GM19372 (cell line): ENCODE data around the gene CD9.
"Not testable (repeated sequence)": the region's sequence is repeated elsewhere in the genome, so short reads cannot be mapped to it uniquely, and the experiment has no call there.

Experiments used
- ATAC-seq: cut with Tn5 transposase; IDR thresholded peaks from one replicate; pipeline ENCODE4 v1.9.1; 2021; ENCODE audit warnings: mild to moderate bottlenecking, low read depth, moderate library complexity; ENCODE audit not compliant: unreplicated experiment

CD9 gene

DNA sequence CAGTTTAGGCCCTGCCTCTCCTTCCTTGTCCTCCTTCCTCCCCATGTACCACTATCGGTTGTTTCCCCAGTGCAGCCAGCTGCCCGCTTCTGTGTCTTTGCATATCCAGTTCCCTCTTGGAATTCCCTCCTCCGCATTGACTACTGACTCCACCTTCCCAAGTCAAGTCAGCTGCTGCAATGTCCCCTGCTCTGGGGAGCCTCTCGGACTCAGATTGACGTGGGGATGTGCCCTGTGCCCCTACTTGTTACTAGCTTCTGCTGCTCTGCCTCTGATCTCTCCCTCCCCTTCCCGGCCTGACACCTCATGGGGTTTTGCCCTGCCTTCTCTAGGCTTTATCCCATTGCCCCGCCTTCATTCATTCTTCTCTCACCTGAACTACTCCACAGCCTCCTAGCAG lies 2.1 kb upstream of the CD9 start:
- ATAC-seq, result no peak

DNA sequence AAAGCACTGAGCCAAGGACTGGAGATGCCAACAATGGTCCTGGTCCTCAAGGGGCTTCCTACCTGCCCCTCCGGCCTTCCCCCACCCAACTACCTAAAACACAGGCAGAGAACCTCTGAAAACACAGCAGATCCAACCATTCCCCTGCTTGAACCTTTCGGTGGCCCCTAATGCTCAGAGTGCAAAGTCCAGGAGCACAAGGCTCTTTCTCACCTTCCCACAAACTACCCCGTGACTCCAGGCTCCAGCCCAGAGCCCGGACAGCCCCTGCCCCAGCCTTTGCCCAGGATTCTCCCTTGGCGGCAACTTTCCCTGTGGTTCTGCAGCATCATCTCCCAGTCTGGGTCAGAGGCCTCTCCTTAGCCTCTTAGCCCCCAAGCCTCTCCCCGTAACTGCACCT lies 1.6 kb upstream of the CD9 start:
- ATAC-seq, result no peak

DNA sequence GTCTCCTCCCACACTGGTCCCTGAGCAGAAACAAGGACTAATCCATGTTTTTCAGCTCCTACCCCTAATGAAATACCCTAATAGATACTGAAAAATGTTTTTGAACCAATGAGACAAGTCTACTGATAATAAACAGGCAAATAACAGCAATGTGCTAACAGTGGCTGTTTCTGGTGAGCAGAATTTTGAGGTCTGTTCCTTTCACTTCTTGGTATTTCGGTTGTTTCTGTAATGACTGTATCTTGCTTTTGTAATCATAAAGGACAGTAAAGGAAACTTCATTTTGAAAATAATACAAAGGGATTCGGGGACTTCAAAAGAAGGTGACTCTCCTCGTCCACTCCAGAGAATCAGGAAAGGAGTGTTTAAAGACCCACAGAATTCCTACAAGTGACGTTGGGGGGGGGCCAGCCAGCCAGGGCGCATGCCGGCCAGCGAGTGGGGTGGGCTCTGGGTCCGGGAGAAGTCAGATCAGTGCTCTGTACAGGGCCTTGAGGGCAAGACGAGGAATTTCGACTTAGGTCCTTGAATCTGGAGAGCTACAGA lies 1.1 kb upstream of the CD9 start:
- no peak for ATAC-seq

DNA sequence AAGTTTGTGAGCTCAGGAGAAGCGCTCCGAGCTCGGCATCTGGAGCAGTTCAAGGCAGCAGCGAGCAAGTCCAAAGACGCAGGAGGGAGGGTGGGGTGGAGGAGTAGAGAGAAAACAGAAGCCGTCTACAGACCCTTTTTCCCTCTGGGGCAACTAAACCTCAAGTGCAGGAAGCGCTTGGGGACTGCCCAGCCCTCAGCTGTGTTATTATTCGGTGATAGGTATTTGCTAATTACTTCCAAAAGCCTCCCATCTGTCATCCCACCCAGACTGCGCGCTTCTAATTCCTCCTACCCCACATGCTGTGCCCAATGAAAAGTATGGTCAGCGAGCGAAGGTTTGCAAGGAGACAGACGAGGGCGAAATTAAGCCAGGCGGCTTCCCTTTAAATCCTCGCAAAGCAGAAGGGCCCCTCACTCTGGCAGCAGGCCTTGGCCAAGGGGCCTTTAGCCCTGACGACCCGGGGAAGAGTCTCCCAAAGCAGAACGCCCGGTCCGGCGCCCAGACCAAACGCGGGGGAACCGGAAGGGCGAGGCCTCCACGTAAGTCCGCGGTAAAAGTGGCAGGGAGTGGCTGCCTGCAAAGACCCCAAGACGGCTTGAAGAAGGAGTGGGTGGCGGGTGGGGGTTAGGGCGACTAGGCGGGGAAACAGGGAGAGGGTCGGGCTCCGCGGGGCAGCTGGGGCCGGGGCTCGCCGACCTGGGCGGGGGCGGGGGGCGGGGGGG lies 507 bp upstream of the CD9 start:
- no peak for ATAC-seq

DNA sequence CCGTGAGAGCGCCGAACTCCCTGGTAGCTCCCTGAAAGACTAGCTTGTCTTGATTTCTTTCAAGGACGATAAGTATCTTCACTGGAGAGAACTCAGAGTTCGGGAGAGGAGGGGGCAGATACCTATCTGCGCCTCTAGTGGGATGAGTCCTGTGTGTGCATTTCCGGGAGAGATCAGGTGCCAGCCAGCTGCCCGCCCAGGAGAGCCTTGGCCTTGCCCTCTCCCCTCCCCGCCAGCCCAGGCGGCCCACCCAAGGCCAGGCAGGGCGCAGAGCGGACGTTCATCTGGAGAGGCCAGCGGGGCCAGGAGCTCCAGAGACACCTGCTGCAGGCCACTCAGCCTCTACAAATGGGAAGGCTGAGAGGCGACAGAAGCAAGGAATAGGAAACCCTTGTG lies 1.0 kb downstream of the CD9 start:
- no peak for ATAC-seq

DNA sequence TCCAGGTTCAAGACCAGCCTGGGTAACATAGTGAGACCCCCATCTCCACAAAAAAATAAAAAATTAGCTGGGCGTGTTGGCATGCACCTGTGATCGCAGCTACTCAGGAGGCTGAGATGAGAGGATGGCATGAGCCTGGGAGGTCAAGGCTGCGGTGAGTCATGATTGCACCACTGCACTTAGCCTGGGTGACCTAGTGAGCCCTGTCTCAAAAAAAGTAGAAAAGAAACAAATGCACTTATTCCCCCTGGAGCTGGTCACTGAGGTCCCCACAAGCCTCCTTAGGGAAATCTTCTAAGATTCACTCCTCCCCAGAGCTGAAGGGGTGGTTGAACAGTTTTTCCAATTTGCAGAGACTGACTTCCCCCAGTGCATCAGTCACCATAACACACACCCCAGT lies 1.6 kb downstream of the CD9 start:
- ATAC-seq, result no peak

DNA sequence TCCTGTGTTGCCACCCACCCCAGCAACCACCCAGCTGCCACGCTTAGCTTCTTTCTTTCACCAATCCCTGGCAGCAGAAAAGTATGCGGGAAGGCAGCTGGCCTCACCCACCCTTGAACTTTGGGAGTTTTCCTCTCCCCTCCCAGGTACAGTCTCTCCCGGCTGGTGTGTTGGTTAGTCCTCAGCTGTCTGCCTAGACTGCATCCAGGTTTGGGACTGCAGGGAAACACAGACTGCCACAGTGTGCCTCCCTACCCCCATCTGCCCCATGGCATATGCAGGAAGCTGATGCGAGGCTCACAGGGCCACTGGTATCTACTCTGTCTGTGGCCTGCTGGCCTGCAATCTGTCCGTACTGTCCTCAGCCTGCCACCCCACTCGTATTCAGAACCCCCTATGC lies 2.1 kb downstream of the CD9 start:
- ATAC-seq, result no peak

DNA sequence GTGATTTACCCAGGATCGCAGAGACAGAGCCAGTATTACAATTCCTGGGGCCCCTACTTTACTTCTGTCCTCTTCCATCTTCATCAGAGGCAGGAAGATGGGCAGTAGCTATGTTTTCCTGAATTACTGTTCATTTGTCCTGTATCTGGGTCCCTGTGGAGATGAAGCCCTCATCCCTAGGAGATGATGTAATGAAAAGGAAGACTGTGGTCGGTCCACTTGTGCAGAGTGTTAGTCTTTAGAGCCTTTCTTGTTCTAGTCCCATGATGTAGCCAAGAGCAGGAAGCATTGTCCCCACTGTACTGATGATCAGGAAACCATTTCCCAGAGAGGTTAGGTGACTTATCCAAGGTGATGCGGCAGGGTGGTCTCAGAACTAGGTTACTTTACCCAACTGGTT lies 2.6 kb downstream of the CD9 start:
- ATAC-seq, result no peak

DNA sequence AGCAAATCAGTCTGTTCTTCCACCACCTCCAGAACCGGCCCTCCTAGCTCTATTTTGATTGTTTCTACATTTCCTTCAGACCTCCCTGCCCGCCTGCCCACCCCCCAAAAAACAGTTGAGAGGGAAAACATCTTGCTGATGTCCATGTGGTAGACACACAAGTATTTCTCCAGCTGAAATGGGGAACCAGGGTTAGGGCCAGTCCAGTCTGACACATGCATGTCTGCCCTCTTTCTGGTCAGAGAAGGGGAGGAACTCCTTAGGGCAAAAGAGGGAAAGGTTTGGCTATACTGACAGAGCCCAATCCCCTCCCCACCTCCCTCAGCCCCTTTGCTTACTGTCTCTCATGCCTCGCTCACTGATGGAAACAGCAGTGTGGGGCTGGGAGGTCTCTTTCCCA lies 3.4 kb downstream of the CD9 start:
- no peak for ATAC-seq

DNA sequence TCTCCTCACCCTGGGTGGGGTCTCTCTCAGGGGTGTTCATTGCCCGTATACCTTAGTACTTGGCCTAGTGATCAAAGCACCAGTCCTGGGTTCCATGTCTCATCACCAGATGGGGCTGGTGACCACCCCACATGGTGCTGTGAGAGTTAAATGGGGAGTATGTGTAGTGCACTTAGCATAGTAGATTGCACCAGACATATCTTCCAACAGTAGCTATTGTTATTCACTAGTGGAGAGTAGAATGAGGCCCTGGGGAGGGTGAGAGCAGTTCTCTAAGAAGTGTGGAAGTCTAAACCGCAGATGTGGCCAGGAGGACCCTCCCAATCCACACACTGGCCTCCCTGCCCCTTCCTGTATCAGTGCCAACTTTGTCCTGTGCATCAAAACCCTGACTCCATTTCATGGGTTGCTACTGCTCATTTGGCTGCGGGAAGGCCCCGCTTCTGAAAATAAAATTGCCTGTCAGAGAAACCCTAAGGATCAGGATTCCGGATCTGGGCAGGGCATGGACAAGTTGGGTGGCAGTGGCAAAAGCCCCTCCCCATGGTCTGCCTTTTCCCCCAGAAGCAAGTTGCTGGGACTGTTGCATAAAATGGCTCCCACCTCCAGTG lies 4.4 kb downstream of the CD9 start:
- no peak for ATAC-seq

DNA sequence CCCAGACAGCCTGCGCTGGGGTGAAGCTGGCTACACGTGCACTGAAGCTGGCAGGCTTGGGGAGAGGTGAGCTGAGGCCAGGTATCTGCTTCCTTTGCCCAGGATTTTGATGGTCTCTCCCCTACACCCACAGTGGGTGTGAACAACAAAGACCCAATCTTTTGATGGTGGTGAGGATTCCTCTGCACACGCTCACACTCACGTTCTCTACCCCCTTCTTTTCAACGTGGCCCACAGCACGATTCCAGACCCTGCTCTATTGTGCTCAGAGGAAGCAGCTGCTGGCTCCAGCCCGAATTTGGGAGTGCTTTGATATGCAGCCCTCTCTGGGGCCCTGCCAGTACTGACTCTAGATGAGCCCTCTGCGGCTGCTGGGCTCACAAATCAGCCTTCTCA lies 4.9 kb downstream of the CD9 start:
- ATAC-seq, result no peak

DNA sequence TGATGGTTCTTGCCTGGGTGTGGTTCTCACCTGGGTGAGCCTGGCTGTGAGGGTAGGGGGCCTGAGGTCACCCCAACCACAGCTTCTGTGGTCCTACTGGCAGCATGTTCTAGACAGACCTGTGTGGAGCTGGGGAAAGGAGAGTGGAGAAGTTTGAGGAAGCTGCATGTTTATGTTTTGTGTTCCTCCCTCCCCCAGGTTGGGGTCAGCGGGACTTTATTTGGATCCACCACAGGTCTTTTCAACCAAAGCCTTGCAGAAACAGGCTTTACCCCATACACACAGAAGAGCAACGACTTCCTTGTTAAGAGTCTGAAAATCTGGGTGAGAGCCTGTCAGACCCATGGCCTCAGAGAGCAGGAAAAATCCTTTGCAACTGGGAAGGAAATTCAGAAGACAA lies 5.6 kb downstream of the CD9 start:
- no peak for ATAC-seq

DNA sequence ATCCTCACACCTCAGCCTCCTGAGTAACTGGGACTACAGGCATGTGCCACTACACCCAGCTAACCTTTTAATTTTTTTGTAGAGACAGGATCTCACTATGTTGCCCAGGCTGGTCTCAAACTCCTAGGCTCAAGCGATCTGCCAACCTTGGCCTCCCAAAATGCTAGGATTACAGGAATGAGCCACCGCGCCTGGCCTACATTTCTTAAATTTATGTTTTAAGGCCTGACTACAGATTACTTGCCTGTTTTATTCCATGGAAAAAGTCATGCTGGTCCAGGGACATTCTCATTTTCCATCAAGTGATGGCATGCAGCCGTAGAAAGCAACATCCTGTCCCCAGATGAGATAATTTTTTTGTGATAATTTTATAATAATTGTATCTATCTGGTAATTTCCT lies 6.1 kb downstream of the CD9 start:
- ATAC-seq, result no peak

DNA sequence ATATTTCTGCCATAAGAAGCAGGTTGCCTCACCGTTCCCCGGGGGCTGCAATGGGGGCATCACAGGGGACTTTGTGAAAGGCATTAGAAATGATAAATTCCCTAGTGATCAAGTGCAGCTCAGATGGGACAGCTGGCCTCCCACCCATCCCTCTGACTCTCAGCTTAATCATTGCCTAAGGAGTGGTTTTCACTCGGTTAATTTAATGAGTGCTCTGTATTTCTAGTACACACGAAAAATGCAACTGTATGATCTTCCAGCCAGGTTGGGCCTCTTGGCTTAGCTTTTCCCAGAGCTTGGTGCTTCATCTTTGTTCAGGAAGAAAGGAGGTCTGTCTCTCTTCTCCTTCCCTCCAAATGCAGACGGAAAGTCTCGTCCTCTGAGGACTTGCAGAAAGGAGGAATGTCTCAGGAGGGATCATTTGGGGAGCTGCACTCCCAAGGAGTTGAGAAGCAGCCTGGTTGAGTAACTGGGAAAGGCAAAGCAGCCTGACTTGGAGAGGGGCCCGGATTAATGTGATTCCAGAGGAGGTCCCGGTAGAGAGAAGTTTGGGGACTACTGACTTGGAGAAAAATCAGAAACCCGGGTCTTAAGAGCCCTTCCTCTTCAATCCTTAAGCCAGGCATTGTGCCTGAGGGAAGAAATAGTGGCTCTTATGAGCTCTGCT lies 7.2 kb downstream of the CD9 start:
- ATAC-seq, result no peak

DNA sequence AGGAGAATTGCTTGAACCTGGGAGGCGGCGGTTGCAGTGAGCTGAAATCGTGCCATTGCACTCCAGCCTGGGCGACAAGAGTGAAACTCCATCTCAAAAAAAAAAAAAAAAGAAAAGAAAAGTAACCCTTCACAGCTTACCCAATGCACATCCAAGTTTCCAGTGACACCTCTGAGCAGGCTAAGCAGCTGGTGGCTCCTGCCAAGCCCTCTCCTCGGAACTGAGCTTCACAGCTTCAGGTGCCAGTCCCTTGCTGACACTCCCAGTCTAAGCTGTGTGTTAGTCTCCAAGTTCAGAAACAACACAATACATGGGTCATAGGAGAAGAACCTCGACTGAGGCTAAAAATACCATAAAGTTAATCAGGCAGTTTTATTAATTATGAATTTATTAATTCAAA lies 7.9 kb downstream of the CD9 start:
- ATAC-seq, result no peak

DNA sequence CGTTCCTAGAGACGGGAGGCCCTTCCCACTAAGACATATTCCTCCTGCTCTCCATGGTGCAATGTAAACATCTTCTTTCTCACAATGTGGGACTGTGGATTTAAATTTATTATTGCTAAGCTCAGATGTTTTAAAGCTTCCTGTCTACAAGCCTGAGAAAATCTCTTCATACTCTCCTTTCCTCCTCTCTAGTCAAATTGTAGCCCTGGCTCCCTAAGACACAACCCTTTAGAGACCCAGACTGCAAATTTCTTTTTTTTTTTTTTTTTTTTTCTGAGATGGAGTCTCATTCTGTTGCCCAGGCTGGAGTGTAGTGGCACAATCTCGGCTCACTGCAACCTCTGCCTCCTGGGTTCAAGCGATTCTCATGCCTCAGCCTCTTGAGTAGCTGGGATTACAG lies 9.2 kb downstream of the CD9 start:
- not testable (repeated sequence) for ATAC-seq

DNA sequence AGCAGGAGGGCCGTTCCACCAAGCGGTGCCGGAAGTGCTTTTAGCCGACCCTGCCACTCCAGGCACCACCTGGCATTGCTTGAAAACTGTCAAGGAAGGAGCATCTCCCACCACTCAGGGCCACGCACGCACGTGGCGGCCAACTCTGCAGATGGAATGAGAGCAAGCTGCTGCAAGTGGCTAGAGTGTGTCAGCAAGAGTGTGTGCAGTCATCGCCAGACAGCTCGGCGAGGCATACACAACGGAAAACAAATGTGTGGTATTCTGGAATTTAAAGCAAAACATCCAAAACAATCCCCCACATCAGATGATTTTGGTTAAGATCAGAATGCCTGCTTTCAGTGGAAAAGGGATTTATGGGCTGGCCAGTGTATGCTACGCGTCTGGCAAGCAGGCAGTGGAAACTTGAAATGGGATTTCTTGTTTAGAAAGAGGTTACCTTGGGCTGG lies 11.2 kb downstream of the CD9 start:
- no peak for ATAC-seq

DNA sequence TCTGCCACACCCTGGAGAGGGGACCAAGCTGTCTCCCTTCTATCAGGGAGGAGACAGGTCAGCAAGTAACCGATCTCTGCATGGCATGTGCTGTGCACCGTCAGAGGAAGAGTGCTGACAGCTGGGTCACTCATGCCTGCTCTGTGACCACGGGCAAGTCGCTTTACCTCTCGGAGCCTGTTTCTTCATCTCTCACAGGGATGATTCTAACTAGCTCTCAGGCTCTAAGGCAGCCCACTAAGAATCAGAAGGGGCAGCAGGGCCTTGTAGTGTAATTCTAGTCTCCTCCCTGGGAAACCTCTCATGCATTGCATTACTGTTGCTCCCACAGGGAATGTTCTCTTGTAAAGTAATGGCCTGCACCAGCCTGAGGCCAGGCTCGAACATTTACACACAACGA lies 11.9 kb downstream of the CD9 start:
- no peak for ATAC-seq

DNA sequence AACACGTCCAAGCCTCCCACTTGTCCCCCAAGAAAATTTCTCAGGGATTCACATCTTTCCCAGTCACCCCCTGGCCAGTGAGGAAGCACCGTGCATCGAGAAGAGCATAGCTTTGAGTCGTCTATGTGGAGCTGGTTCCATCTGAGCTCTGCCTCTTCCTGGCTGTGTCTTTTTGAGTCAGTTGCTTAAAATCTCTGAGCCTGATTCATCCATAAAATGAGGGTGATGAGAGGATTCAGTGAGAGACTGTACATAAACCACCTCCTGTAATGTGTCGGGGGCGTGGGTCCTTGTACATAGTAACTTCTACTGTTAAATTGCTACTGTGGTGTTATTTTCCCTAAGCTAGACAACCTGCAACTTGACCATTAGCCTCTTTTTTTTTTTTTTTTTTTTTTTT lies 13.8 kb downstream of the CD9 start:
- no peak for ATAC-seq

DNA sequence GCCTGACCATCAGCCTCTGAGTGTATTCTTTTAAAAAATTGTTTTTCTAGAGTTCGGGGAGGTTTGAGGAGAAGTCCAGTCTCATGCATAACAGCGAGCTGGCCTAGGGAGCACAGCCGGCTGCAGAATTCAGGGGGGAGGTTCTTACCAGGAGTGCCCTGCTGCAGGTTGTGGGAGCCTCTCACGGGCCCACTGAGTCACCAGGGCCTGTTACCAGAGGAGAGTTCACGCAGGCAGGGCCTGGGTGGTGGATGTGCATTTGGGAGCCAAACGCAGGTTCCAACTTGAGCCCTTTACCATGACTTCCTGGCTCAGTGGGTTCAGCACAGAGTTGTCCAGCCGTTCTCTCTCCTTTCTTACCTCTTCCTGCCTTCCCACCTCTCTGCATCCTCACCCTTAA lies 14.4 kb downstream of the CD9 start:
- ATAC-seq, result no peak

DNA sequence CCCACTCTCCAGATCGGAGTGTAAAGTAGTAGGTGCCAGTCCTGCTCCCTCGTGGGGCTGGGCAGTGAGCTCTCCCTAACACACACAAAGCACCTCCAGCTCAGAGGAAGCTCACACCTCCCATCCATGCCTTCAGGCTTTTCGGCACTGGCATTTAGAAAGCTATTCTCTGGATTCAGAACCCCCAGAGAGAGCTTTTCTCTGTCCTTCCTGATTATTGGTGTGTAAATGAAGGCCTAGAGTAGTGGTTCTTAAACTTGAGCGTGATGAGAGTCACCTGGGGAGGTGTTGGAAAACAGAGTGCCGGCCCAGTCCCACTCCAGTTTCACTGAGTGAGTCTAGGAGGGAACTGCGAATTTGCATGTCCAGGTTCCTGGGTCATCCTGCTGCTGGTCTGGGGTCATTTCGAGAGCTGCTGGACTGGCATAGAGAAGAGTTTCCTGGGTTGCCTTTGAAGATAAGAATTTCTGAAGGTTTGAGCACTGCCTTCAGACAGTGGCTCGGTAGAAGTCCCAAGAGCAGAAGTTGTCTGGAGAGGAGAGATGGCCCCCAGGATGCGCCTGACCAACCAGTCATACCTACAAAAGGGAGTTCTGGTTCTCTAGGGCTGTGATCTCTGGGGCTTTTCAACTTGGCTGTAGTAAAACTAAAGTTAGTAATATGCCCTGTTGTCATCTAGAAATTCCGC lies 15.1 kb downstream of the CD9 start:
- no peak for ATAC-seq
